HepG2 (cell line): ENCODE data around the gene CCNH.

Experiments
- EZH2 ChIP-seq: conservative IDR thresholded peaks from 2 replicates; pipeline ENCODE4 v1.6.1; 2012; ENCODE audit warnings: mild to moderate bottlenecking, low read depth, low read length, moderate library complexity
- JUNB ChIP-seq: sonication (generic); formaldehyde crosslinking; IDR thresholded peaks from 2 replicates; pipeline ENCODE4 v1.8.0; 2022; ENCODE audit warnings: missing genetic modification reagents, mild to moderate bottlenecking, borderline replicate concordance
- KDM3A ChIP-seq: IDR thresholded peaks from 2 replicates; pipeline ENCODE4 v1.6.1; 2018; ENCODE audit warnings: low read depth, missing compliant biosample characterization
- NFKB2 ChIP-seq: sonication (generic); formaldehyde crosslinking; IDR thresholded peaks from 2 replicates; pipeline ENCODE4 v1.4.0; 2020; ENCODE audit warnings: missing genetic modification reagents, borderline replicate concordance
- NR2C2 ChIP-seq: sonication (generic); formaldehyde crosslinking; IDR thresholded peaks from 2 replicates; pipeline ENCODE4 v1.4.0; 2020; ENCODE audit warnings: missing genetic modification reagents, mild to moderate bottlenecking, moderate library complexity, borderline replicate concordance
- POLR2AphosphoS5 ChIP-seq: IDR thresholded peaks from 2 replicates; pipeline ENCODE4 v1.6.1; 2012; ENCODE audit warnings: low read depth, low read length
- RFXAP ChIP-seq: sonication (generic); formaldehyde crosslinking; IDR thresholded peaks from 2 replicates; pipeline ENCODE4 v1.4.0; 2020; ENCODE audit warnings: missing genetic modification reagents, borderline replicate concordance
- SMC3 ChIP-seq: IDR thresholded peaks from 2 replicates; pipeline ENCODE4 v1.6.1; 2011; ENCODE audit warnings: low read length, improper control_type of control experiment
- YY1 ChIP-seq: IDR thresholded peaks from 2 replicates; pipeline ENCODE4 v1.6.1; 2011; ENCODE audit warnings: low read length, low read depth, moderate library complexity, mild to moderate bottlenecking; ENCODE audit not compliant: insufficient read depth, insufficient replicate concordance
- ZNF256 ChIP-seq: sonication (generic); formaldehyde crosslinking; conservative IDR thresholded peaks from 2 replicates; pipeline ENCODE4 v1.4.0; 2020; ENCODE audit warnings: missing genetic modification reagents
- ZNF274 ChIP-seq: sonication (generic); formaldehyde crosslinking; IDR thresholded peaks from 2 replicates; pipeline ENCODE4 v1.5.1; 2020; ENCODE audit warnings: mild to moderate bottlenecking, missing genetic modification reagents
- TF ChIP-seq, protein P1 (sequence below): sonication (generic); formaldehyde crosslinking; IDR thresholded peaks from 2 replicates; pipeline ENCODE4 v1.8.0; 2022; ENCODE audit warnings: missing genetic modification reagents, mild to moderate bottlenecking, moderate library complexity, borderline replicate concordance

DNA sequence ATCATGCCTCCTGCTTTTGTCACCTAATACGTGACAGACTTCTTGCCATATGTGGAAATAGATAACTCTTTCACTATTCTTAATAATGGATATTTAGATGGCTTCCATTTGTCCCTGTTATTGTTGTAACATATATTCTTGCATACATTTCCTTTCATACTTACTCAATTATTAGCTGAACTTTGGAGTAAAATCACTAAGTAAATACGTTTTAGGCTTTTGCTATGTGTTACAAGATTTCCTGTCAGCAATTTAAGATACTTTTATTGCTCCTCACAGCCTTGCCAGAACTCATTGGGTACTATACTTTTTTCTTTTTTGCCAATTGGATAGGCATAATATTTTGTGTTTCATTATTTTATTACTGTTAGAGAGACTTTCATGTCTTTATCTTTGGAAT is 26.9 kb downstream of the CCNH start:
- TF ChIP-seq JUNB (CRISPR knock-in tag) = no peak
- TF ChIP-seq NR2C2 (CRISPR knock-in tag) = no peak
- TF ChIP-seq ZNF274 (CRISPR knock-in tag) = no peak
- TF ChIP-seq ZNF256 = no peak
- no peak for TF ChIP-seq RFXAP (CRISPR knock-in tag)
- TF ChIP-seq, protein P1, sequence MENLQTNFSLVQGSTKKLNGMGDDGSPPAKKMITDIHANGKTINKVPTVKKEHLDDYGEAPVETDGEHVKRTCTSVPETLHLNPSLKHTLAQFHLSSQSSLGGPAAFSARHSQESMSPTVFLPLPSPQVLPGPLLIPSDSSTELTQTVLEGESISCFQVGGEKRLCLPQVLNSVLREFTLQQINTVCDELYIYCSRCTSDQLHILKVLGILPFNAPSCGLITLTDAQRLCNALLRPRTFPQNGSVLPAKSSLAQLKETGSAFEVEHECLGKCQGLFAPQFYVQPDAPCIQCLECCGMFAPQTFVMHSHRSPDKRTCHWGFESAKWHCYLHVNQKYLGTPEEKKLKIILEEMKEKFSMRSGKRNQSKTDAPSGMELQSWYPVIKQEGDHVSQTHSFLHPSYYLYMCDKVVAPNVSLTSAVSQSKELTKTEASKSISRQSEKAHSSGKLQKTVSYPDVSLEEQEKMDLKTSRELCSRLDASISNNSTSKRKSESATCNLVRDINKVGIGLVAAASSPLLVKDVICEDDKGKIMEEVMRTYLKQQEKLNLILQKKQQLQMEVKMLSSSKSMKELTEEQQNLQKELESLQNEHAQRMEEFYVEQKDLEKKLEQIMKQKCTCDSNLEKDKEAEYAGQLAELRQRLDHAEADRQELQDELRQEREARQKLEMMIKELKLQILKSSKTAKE (CRISPR knock-in tag) = no peak
- no peak for TF ChIP-seq KDM3A (CRISPR knock-in tag)
- no peak for TF ChIP-seq EZH2
- no peak for TF ChIP-seq NFKB2 (CRISPR knock-in tag)
- TF ChIP-seq POLR2AphosphoS5 = no peak
- TF ChIP-seq YY1 = no peak
- no peak for TF ChIP-seq SMC3
